Right ventricle myocardium superior (tissue), 1 donor: ENCODE results near the gene XPO1. TPM values are rescaled to one million over a fixed set of nuclear protein-coding genes. Genes with fewer than 3 reads are reported as not detected.
"Not testable (repeated sequence)": the region's sequence is repeated elsewhere in the genome, so short reads cannot be mapped to it uniquely, and the experiment has no call there.

Experiments
- ATAC-seq: fragments of 200-7000 bp; cut with Tn5 transposase; one replicate; pipeline ENCODE4 v1.9.1; 2020; ENCODE audit warnings: mild to moderate bottlenecking; ENCODE audit not compliant: poor library complexity
- DNase-seq: peaks from one replicate; pipeline ENCODE4 v3.0.0-alpha.2; 2020
- intact Hi-C: fragments of 100-400 bp; cut with DNase I; formaldehyde crosslinking; loops from one replicate; pipeline ENCODE4 v1.11.2; 2022
- total RNA-seq: library from RNA; stranded (reverse); fragmentation: NEBNext Ultra II Directional; extraction: Animal tissue kit (Norgen Biotek cat#: 25700); gene quantifications from one replicate; pipeline ENCODE4 v1.2.1, GENCODE V29; 2021
- donor health status: DM: no; HTN: yes; CAD: no; lungs with severe emphysema.

Gene XPO1
- total RNA-seq, 1 donor from 2014 or later: 57.2 TPM

DNA sequence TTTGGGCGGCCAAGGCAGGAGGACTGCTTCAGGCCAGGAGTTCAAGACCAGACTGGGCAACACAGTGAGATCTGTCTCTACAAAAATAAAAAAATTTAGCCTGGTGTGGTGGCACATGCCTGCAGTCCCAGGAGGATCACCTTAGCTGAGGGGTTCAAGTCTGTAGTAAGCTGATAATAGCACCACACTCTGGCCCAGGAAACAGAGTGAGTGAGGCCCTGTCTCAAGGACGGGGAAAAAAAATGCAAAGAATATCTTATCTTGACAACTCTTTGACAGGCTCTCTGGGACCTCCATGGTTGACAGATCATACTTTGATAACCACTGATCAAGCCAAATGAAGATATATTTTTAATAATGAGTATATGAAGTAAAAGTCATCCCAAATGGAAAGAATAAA lies 89.9 kb downstream of the XPO1 start:
- intact Hi-C loops: no loop called here
- DNase-seq: no peak
- ATAC-seq: no peak

DNA sequence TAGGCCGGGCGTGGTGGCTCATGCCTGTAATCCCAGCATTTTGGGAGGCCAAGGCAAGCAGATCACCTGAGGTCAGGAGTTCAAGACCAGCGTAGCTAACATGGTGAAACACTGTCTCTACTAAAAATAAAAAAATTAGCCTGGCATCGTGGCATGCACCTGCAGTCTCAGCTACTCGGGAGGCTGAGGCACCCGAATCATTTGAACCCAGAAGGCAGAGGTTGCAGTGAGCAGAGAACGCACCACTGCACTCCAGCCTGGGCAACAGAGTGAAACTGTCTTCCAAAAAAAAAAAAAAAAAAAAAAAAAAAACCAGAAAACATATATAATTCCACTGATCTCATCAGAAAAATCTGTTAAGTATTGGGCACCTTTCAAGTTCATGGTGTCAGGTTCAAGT lies 91.2 kb downstream of the XPO1 start:
- ATAC-seq, DNase-seq, intact Hi-C loops: not testable (repeated sequence)

DNA sequence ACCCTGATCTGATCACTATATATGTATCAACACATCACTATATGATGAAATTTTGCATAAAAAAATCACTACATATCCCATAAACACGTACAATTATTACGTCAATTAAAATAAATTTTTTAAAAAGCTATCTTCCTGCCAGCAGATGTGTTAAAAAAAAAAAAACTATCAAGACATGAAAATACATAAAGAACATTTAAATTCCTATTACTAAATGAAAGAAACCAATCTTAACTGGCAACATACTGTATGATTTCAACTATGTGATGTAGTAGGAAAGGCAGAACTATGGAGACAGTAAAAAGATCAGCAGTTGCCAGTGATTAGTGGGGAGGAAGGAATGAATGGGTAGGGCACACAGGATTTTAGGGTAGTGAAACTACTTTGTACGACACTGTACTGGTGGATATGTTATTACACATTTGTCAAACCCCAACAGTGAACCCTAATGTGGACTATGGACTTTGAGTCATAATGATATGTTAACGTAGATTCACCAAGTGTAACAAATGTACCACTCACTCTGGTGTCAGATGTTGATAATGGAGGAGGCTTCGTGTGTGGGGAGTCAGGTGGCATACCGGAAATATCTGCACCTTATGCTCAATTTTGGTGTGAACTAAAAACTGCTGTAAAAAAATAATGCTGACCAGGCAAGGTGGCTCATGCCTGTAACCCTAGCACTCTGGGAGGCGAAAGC lies 94.7 kb downstream of the XPO1 start:
- ATAC-seq (no peak), DNase-seq (no peak)
- intact Hi-C loops: no loop called here

DNA sequence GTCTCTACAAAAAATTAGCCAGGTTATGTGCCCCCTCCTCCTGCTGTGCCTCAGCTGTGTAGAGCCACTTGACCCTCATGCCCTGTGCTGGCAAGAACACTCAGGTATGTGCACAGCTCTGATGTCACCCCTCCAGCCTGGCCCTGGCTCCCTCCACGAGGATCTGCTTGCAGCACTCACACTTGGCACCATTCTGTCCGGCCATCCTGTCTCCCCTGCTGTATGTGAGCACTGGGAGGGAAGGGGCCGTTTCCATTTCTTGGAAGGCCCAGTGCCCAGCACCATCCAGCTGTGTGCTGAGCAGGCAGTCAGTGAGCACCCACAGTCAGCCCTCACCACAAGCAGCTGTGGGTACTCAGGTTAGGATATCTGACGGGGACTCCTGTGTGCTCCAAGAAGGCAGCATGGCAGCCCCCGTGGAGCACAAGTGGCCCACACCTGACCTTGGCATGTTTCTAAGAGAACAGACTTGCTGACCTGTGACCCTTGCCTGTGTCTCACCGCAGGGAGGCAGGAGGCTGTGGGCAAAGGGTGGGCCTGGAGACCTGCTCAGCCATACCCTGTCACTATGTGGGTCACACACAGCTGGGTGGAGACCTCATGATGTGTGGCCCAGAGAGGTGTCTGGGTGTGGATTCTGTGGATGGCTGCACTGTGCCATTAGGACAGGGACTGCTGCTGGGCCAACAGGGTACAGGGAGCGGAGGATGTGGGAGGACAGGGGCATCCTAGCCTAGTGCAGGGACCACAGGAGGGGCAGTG lies 98.7 kb downstream of the XPO1 start:
- intact Hi-C loops: no loop called here
- ATAC-seq (peak; percentile 86), DNase-seq (peak; percentile 79)

DNA sequence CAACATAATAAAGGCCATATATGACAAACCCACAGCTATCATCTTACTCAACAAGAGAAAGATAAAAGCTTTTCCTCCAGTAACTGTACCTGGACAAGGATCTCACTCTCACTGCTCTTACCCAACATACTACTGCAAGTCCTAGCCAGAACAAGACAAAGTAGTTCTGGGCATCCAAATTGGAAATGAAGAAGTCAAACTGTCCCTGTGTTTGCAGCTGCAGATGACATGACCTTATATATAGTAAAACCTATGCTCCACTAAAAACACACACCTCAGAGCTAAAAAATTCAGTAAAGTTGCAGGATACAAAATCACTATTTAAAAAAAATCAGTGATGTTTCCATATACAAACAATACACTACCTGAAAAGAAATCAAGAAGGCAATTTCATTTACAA lies 99.5 kb downstream of the XPO1 start:
- ATAC-seq (no peak), DNase-seq (no peak)
- intact Hi-C loops: no loop called here

DNA sequence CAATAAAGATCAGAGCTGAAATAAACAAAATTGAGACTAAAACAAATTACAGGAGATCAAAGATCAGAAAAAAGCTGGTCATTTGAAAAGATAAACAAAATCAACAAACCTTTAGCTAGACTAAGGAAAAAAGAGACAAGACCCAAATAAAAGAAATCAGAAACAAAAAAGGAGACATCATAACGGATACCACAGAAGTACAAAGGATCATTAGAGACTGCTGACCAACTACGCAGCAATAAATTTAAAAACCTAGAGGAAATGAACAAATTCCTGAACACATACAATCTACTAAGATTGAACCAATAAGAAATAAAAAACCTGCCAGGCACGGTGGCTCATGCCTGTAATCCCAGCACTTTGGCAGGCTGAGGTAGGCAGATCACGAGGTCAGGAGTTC lies 101.0 kb downstream of the XPO1 start:
- ATAC-seq (no peak), DNase-seq (no peak)
- intact Hi-C loops: no loop called here

DNA sequence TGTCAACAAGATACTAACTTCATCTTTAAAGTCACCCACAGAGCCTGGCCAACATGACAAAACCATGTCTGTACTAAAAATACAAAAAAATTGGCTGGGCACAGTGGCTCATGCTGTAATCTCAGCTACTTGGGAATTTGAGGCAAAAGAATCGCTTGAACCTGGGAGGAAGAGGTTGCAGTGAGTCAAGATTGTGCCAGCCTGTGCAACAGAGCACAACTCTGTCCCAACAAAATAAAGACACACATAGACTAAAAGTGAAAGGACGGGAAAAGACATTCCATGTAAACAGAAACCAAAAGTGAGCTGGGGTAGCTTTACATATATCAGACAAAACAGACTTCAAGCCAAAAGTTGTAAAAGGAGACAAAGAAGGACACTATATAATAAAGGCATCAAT lies 102.1 kb downstream of the XPO1 start:
- intact Hi-C loops: no loop called here
- ATAC-seq: peak; percentile 18
- DNase-seq: no peak

DNA sequence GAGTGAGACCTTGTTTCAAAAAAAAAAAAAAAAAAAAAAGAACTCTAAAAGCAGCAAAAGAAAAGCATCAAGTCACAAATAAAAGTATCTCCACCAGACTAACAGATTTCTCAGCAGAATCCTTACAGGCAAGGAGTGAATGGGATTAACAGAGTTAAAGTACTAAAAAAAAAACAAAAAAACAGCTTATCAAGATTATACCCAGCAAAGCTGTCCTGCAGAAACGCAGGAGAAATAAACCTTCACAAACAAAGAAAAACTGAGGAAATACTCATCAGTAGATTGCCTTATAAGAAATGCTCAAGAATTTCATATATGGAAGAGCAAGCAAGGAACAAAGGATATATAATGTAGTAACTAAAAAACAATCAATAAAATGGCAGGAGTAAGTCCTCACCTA lies 102.9 kb downstream of the XPO1 start:
- DNase-seq (no peak), ATAC-seq (no peak)
- intact Hi-C loops: no loop called here

DNA sequence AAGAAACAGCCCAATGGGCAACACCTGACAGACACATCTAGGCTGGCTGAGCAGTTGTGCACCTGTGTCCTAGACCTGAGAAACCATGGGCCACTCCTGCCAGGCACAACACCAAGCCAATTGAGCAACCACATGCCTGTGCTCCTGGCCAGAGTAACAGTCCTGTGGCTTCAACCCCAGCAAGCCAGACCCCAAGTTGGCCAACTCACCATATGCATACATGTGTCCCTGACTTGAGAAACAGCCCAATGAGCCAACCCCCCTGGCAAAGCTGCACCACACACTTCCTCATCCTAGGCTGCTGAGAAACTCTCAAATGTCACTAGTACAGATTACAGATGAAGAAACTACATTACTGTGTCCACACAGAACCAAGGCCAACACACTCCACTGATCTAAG lies 103.8 kb downstream of the XPO1 start:
- intact Hi-C loops: no loop called here
- ATAC-seq: peak; percentile 6
- no peak for DNase-seq

DNA sequence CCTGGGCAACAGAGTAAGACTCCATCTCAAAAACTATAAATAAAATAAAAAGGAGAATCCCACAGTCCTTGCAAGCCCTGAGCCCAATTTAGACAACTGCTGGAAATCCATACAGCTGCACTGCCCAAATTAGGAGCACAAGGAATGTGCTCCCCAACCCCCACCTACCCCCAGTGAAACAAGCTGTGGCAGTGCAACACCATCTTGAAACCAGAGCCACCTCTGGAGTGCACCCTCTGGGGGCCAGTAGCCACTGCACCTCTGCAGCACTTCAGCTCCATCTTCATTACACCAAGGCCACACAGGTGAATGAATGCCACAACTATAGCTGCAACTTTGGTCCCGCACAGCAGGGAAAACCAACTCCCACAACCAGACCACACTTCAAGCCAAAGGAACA lies 104.5 kb downstream of the XPO1 start:
- peak; percentile 29 for ATAC-seq
- intact Hi-C loops: no loop called here
- no peak for DNase-seq

DNA sequence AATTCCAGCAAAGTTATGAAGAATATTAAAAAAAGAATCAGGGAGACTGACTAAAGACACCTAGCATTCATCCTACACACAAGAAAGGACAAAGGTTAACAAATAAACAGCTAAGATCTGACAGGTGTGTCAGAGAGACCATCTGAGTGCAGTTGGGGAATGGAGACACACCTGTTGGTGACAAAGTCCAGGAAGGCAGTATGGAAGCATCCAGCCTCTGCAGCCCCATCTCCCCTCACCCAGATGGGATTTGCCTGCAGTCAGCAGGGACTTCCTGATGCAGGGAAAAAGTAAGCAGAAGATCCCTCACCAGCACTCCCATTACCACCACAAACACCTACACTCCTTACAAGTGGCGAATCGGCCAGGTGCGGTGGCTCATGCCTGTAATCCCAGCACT lies 105.2 kb downstream of the XPO1 start:
- ATAC-seq (no peak), DNase-seq (no peak)
- intact Hi-C loops: no loop called here

DNA sequence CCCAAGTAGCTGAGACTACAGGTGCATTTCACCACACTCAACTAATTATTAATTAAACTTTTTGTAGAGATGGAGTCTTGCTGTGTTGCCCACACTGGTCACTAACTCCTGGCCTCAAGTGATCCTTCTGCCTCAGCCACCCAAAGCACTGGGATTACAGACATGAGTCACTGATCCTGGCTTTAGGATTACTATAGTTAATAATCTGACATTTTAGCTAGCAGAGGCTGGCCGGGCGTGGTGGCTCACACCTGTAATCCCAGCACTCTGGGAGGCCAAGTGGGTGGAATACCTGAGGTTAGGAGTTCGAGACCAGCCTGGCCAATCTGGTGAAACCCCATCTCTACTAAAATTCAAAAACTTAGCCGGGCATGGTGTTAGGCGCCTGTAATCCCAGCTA lies 106.8 kb downstream of the XPO1 start:
- intact Hi-C loops: no loop called here
- no peak for ATAC-seq
- no peak for DNase-seq

Other genes starting within 250 kb of the XPO1 start
- gene USP34, start 67.3 kb downstream of the XPO1 start, total RNA-seq: 43.5 TPM